ENCODE data around the gene ZFP36. TPM values are rescaled to one million over a fixed set of nuclear protein-coding genes. Genes with fewer than 3 reads are reported as not detected.

ZFP36 gene
- total and polyA plus RNA-seq, 2 of the 8 experiments (the other 6 are each of a cell fraction or from before 2014, with no cell fraction given) = 4.0 to 10.9 TPM

- H4K20me1 ChIP-seq (replicated peaks in 1 of 2; ENCODE audit: control insufficient read depth in 1 of 2, insufficient read depth in 2 of 2, low read length in 2 of 2) = peaks cover 0 to 7% of the 10 kb centered on the region in 2 experiments
- H2BK20ac ChIP-seq (ENCODE audit: low read length) = no peak overlapping the region
- H3K23ac ChIP-seq (ENCODE audit: insufficient read length) = no peak overlapping the region
- peaks cover 2% of the 10 kb centered on the region; the same call in 1 of the 2 replicates for H3K23me2 ChIP-seq (ENCODE audit: low read depth, low read length)
- H4K5ac ChIP-seq (ENCODE audit: insufficient read length, low read depth, low read length) = peak overlapping the region; percentile 97
- peak overlapping the region; percentile 81 to 99 (median 90) for H3K9ac ChIP-seq (replicated peaks in 1 of 4; ENCODE audit: extremely low read depth in 1 of 4, low read depth in 3 of 4, low read length in 3 of 4)
- H3K79me2 ChIP-seq (ENCODE audit: control insufficient read depth in 1 of 2, insufficient read depth in 2 of 2, low read length in 2 of 2) = peaks cover 0 to 14% of the 10 kb centered on the region in 2 experiments; a peak in 2 of 4 replicates
- peak overlapping the region; percentile 85 to 97 (median 94) for H3K4me3 ChIP-seq (ENCODE audit: extremely low read depth in 1 of 4, insufficient read depth in 2 of 4, low read depth in 3 of 4, low read length in 4 of 4)
- DNase-seq (ENCODE audit: low read depth in 1 of 2, low spot score in 2 of 2) (no peak), FAIRE-seq (no peak)
- ChIA-PET CTCF (ENCODE audit: partially characterized antibody) (interaction anchor here (3.7 kb wide), 1 partner anchor 21 kb away, joined by 13 read pairs; the partner anchor contains the start of gene PLEKHG2), POLR2A (ENCODE audit: partially characterized antibody) (interaction anchor here (0.6 to 12.2 kb wide), 30 partner anchors 9 to 306 kb away, joined by 3 to 234 read pairs (median 8); partner anchors contain the start of genes EID2B, PLEKHG2, RPS16 and SAMD4B)
- peaks cover 5% of the 10 kb centered on the region for H3K79me1 ChIP-seq (ENCODE audit: low read depth, low read length)
- peak overlapping the region; percentile 99; the same call in 1 of the 2 replicates for H3K18ac ChIP-seq (ENCODE audit: extremely low read depth, low read length)
- no peak overlapping the region for H2BK120ac ChIP-seq (replicated peaks; ENCODE audit: low read depth, low read length)
- TF ChIP-seq JUND (IDR thresholded peaks at IDR 0.05; ENCODE audit: low read length) (peak; percentile 60; the same call in 1 of the 2 replicates), SP1 (IDR thresholded peaks at IDR 0.05; ENCODE audit: low read depth, low read length) (0 out of 2 replicates have a peak, but pooled peaks have one; percentile 64), CREB1 (IDR thresholded peaks at IDR 0.05) (peak; percentile 99), SRF (IDR thresholded peaks at IDR 0.05; ENCODE audit: low read depth, low read length) (no peak), TAF7 (optimal IDR thresholded peaks at IDR 0.05; ENCODE audit: borderline replicate concordance, low read depth, low read length) (peak; percentile 2), SAP30 (IDR thresholded peaks at IDR 0.05; ENCODE audit: insufficient read depth, insufficient replicate concordance, low read length) (peak; percentile 67), BRCA1 (IDR thresholded peaks at IDR 0.05; ENCODE audit: low read depth, low read length) (peak; percentile 52; the same call in 1 of the 2 replicates), POU5F1 (IDR thresholded peaks at IDR 0.05; ENCODE audit: low read depth, low read length) (no peak), KDM4A (IDR thresholded peaks at IDR 0.05; ENCODE audit: low read depth, low read length, severe bottlenecking) (no peak), SUZ12 (IDR thresholded peaks at IDR 0.05; ENCODE audit: low read length) (no peak)
- H3K4me2 ChIP-seq (ENCODE audit: insufficient read depth in 1 of 2, low read depth in 2 of 2, low read length in 2 of 2) = peak overlapping the region; percentile 69 to 76
- no peak overlapping the region for H2AK5ac ChIP-seq (ENCODE audit: low read depth, low read length)
- H4K8ac ChIP-seq (ENCODE audit: extremely low read depth, insufficient read depth, low read length) = no peak overlapping the region
- H2AFZ ChIP-seq (ENCODE audit: low read length) = peak overlapping the region; percentile 13; the same call in 1 of the 2 replicates
- H3K4ac ChIP-seq (replicated peaks; ENCODE audit: insufficient read length, low read depth, low read length) = no peak overlapping the region
- peak overlapping the region; percentile 45 for H4K91ac ChIP-seq (replicated peaks; ENCODE audit: insufficient read length, low read length)
- H2BK12ac ChIP-seq (ENCODE audit: low read depth, low read length) = no peak overlapping the region
- peak overlapping the region; percentile 97; the same call in 1 of the 2 replicates for H2BK5ac ChIP-seq (ENCODE audit: low read depth, low read length)
- H3K27ac ChIP-seq (ENCODE audit: low read depth, low read length) = peak overlapping the region; percentile 99
- no peaks in the 10 kb centered on the region for H3K27me3 ChIP-seq (replicated peaks in 1 of 4; ENCODE audit: control insufficient read depth in 3 of 4, extremely low read depth in 1 of 4, insufficient read depth in 3 of 4, low read length in 3 of 4)
- no peak overlapping the region for H3K14ac ChIP-seq (ENCODE audit: insufficient read length)
- H3K4me1 ChIP-seq (replicated peaks in 1 of 4; ENCODE audit: control insufficient read depth in 3 of 4, insufficient read depth in 4 of 4, low read length in 3 of 4) = peaks cover 2 to 10% (median 7%) of the 10 kb centered on the region in 4 experiments
- no peak overlapping the region for H3K56ac ChIP-seq (replicated peaks; ENCODE audit: insufficient read length, low read depth, low read length)
- peaks cover 5 to 40% (median 20%) of the 10 kb centered on the region in 4 experiments; a peak in 6 of 8 replicates for H3K36me3 ChIP-seq (ENCODE audit: control insufficient read depth in 2 of 4, insufficient read depth in 4 of 4, low read length in 3 of 4)
- no peak overlapping the region; the same call in 1 of the 2 replicates for H2BK15ac ChIP-seq (ENCODE audit: low read length)
- 1% methylated on average over 10 of the region's 10 CpGs; no CpG with 5 or more reads in 1 of the 2 experiments for WGBS, 2 experiments (ENCODE audit: extremely low coverage in 1 of 2, insufficient coverage in 1 of 2, insufficient read length in 1 of 2, insufficient replicate concordance in 2 of 2, low coverage in 1 of 2, low lambda C conversion rate in 2 of 2, missing lambda C conversion rate in 1 of 2)
- H3K9me3 ChIP-seq (ENCODE audit: insufficient read depth in 2 of 2, low read depth in 1 of 2, low read length in 1 of 2) = no peaks in the 10 kb centered on the region
Measured at GRCh38 chr19:39390451-39390750, 16.2 kb upstream of the ZFP36 start.

Measured in H1 (cell line).